GM12878 (cell line): ENCODE results near the gene TIMM17B. TPM values are rescaled to one million over a fixed set of nuclear protein-coding genes. Genes with fewer than 3 reads are reported as not detected.

Experiments used
- ATAC-seq: fragments of 200-7000 bp; cut with Tn5 transposase; 3 replicates; pipeline ENCODE4 v1.9.1; 2020; ENCODE audit warnings: mild to moderate bottlenecking, moderate library complexity
- BruUV-seq: library from RNA; stranded (reverse); fragments of 400-500 nt; replicated peaks from 2 replicates; lab custom pipeline; 2021; lab: Mats Ljungman, UMichigan
- CTCF ChIA-PET: fragments of 300-600 bp; sonication (Branson Sonifier 250); formaldehyde crosslinking; extraction: SDS; loops from one replicate; lab custom pipeline; 2021; ENCODE audit warnings: inconsistent platforms; lab: Yijun Ruan, JAX
- POLR2A ChIA-PET: fragments of 350-600 bp; formaldehyde crosslinking; extraction: SDS; loops from one replicate; lab custom pipeline; 2021; ENCODE audit warnings: inconsistent platforms; lab: Charles Lee
- RAD21 ChIA-PET: fragments of 300-600 bp; sonication (Branson Sonifier 250); formaldehyde crosslinking; loops from one replicate; lab custom pipeline; 2023; ENCODE audit warnings: antibody characterized with exemption; ENCODE audit not compliant: unreplicated experiment; lab: Charles Lee
- SMC1A ChIA-PET: fragments of 300-600 bp; sonication (Branson Sonifier 250); formaldehyde crosslinking; loops from one replicate; lab custom pipeline; 2023; ENCODE audit not compliant: unreplicated experiment, uncharacterized antibody; lab: Charles Lee
- DNase-seq: peaks from one replicate; pipeline ENCODE4 v3.0.0-alpha.2; 2011; ENCODE audit warnings: low read depth, low spot score
- FAIRE-seq: peaks from 3 replicates; lab custom pipeline; 2011; peaks lifted over from hg19 to GRCh38; lab: Jason Lieb, UNC
- H2AFZ ChIP-seq: 2 replicates; pipeline ENCODE4 v1.6.0; 2011; ENCODE audit warnings: low read depth, low read length, control low read depth; ENCODE audit not compliant: control insufficient read depth
- H3K27ac ChIP-seq: 2 replicates; pipeline ENCODE4 v1.5.1; 2011; ENCODE audit warnings: control low read depth; ENCODE audit not compliant: control insufficient read depth, insufficient read depth
- H3K27me3 ChIP-seq, 2 experiments: replicated peaks in 1 of 2; 2 replicates each; pipeline versions ENCODE4 v1.6.0 to v1.6.1; 2011; ENCODE audit warnings: low read length in 1 of 2; ENCODE audit not compliant: control insufficient read depth in 2 of 2, insufficient read depth in 2 of 2
- H3K36me3 ChIP-seq, 2 experiments: 2 replicates each; pipeline ENCODE4 v1.5.1; 2011; ENCODE audit warnings: low read length in 1 of 2; ENCODE audit not compliant: control insufficient read depth in 2 of 2, insufficient read depth in 2 of 2
- H3K4me1 ChIP-seq: 2 replicates; pipeline ENCODE4 v1.6.1; 2011; ENCODE audit warnings: mild to moderate bottlenecking, low read length, moderate library complexity, mixed read lengths; ENCODE audit not compliant: control insufficient read depth, insufficient read depth
- H3K4me2 ChIP-seq: 2 replicates; pipeline ENCODE4 v1.6.0; 2011; ENCODE audit warnings: control low read depth; ENCODE audit not compliant: control insufficient read depth, insufficient read depth
- H3K4me3 ChIP-seq: fragments of 200-600 bp; sonication (generic); 2 replicates; pipeline ENCODE4 v1.5.1; 2016
- H3K79me2 ChIP-seq: 2 replicates; pipeline ENCODE4 v1.6.0; 2011; ENCODE audit warnings: low read length; ENCODE audit not compliant: control insufficient read depth, insufficient read depth
- H3K9ac ChIP-seq: 2 replicates; pipeline ENCODE4 v1.8.0; 2011; ENCODE audit warnings: low read length, control low read depth, mixed read lengths; ENCODE audit not compliant: control insufficient read depth, insufficient read depth
- H3K9me3 ChIP-seq: replicated peaks from 3 replicates; pipeline ENCODE4 v1.5.1; 2011; ENCODE audit warnings: mild to moderate bottlenecking, low read length; ENCODE audit not compliant: control insufficient read depth, insufficient read depth
- H4K20me1 ChIP-seq: 2 replicates; pipeline ENCODE4 v1.6.0; 2011; ENCODE audit not compliant: control insufficient read depth, insufficient read depth
- BRCA1 ChIP-seq: IDR thresholded peaks from 2 replicates; pipeline ENCODE4 v1.6.1; 2011; ENCODE audit warnings: low read depth, low read length, improper control_type of control experiment
- HDAC6 ChIP-seq: fragments of 200-600 bp; sonication (generic); IDR thresholded peaks from one replicate; pipeline ENCODE4 v1.8.0; 2017; ENCODE audit warnings: antibody characterized with exemption; ENCODE audit not compliant: unreplicated experiment
- IKZF2 ChIP-seq, 2 experiments: fragments of 450-650 bp; IDR thresholded peaks; 2 replicates each; pipeline ENCODE4 v1.6.1; 2017; ENCODE audit warnings: mild to moderate bottlenecking in 2 of 2, moderate library complexity in 2 of 2
- KAT2A ChIP-seq: conservative IDR thresholded peaks from 2 replicates; pipeline ENCODE4 v1.6.1; 2011; ENCODE audit warnings: low read depth, low read length; ENCODE audit not compliant: control insufficient read depth
- NR2C1 ChIP-seq: fragments of 450-650 bp; IDR thresholded peaks from 2 replicates; pipeline ENCODE4 v1.6.1; 2017; ENCODE audit warnings: antibody characterized with exemption, mild to moderate bottlenecking, moderate library complexity
- NR2F1 ChIP-seq: fragments of 450-650 bp; conservative IDR thresholded peaks from 2 replicates; pipeline ENCODE4 v1.6.1; 2017; ENCODE audit warnings: mild to moderate bottlenecking
- TCF12 ChIP-seq: IDR thresholded peaks from 2 replicates; pipeline ENCODE4 v1.6.1; 2011; ENCODE audit warnings: low read depth, mild to moderate bottlenecking, low read length
- WGBS: methylation state at CpG from one replicate; pipeline ENCODE4 v1.1.6; 2016; ENCODE audit warnings: low lambda C conversion rate; ENCODE audit not compliant: insufficient replicate concordance, insufficient coverage; ENCODE audit errors: missing lambda C conversion rate; 5-methylcytosine and 5-hydroxymethylcytosine counted together
- in situ Hi-C: fragments of 300-500 bp; cut with MboI; formaldehyde crosslinking; loops from 9 replicates; pipeline ENCODE4 v1.14.3; 2018; ENCODE audit warnings: mixed read lengths
- intact Hi-C: fragments of 100-400 bp; cut with micrococcal nuclease; formaldehyde crosslinking; loops from one replicate; pipeline ENCODE4 v1.14.2; 2022; ENCODE audit not compliant: unreplicated experiment
- polyA plus RNA-seq, 11 experiments: library from polyadenylated mRNA; depleted of rRNA in 4 of 11; unstranded in 6 of 11; stranded (reverse) in 5 of 11; fragments of >200 nt; fragmentation: Nextera tagmentation in 4 of 11; fragmentation: Illumina TruSeq in 1 of 11; extraction: Ambion mirVana in 4 of 11; extraction: Trizol in 1 of 11; gene quantifications; 1 replicate in 1 of 11; 2 replicates in 10 of 11; pipeline versions ENCODE4 v1.2.1 to v1.2.3, GENCODE V29; 2011 to 2016; ENCODE audit warnings: inconsistent platforms in 2 of 11, missing spikeins in 2 of 11, low read depth in 1 of 11
- total RNA-seq, 4 experiments: library from RNA; depleted of rRNA in 3 of 4; stranded (reverse); fragments of >200 nt in 3 of 4; fragmentation: Illumina TruSeq in 1 of 4; extraction: Trizol in 1 of 4; gene quantifications; 2 replicates each; pipeline versions ENCODE4 v1.2.1 to v1.2.3, GENCODE V29; 2013 to 2021
- TF ChIP-seq, protein P1 (sequence below): IDR thresholded peaks from 2 replicates; pipeline ENCODE4 v1.6.1; 2011; ENCODE audit warnings: borderline replicate concordance, low read depth, mild to moderate bottlenecking, moderate library complexity, mixed read lengths, low read length; ENCODE audit not compliant: insufficient read depth; ENCODE audit errors: extremely low read length

TIMM17B gene
- total and polyA plus RNA-seq, 10 of the 15 experiments (the other 5 are each of a cell fraction or from before 2014, with no cell fraction given) = 4.5 to 88.7 (median 47.5) TPM

DNA sequence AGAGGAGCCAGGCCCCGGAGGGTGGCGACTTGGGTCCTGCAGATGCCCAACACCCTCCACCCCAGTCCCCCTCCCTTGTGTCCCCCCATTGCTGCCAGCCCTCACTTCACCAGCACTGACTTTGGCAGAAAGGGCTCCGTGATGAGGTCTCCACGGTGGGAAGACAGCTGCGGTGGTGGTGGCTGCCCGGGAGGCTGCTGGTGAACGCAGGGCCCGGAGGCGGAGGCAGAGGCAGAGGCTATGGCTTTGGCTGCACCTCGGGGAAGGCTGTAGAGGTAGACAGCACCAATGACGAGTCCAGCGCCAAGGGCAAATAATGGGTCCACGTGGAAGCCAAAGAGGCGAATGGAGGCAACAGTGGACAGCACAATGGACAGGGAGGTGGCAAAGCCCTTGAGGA lies 7.1 kb upstream of the TIMM17B start:
- Histone ChIP-seq H3K27ac (no peak overlapping the region), H4K20me1 (no peaks in the 10 kb centered on the region), H3K79me2 (peaks cover 2% of the 10 kb centered on the region), H3K27me3 (no peaks in the 10 kb centered on the region), H3K9me3 (no peaks in the 10 kb centered on the region; the same call in 2 of the 3 replicates), H3K36me3 (peaks cover 3 to 5% of the 10 kb centered on the region in 2 experiments; a peak in 2 of 4 replicates), H3K4me1 (no peaks in the 10 kb centered on the region), H3K4me2 (no peak overlapping the region), H2AFZ (no peak overlapping the region), H3K4me3 (no peak overlapping the region), H3K9ac (no peak overlapping the region)
- POLR2A ChIA-PET = no interaction called here
- 70% methylated on average over 14 of the region's 14 CpGs for WGBS
- ATAC-seq (no peak), FAIRE-seq (no peak), DNase-seq (no peak)
- intact Hi-C loops (no loop called here), in situ Hi-C loops (no loop called here)
- RAD21 ChIA-PET = no interaction called here
- BruUV-seq = no TSS peak
- TF ChIP-seq NR2F1 = no peak
- no peak for TF ChIP-seq HDAC6
- TF ChIP-seq NR2C1 = no peak
- TF ChIP-seq BRCA1 = no peak
- no peak for TF ChIP-seq IKZF2 (IDR thresholded peaks at IDR 0.05)
- no peak for TF ChIP-seq KAT2A
- TF ChIP-seq, protein P1, sequence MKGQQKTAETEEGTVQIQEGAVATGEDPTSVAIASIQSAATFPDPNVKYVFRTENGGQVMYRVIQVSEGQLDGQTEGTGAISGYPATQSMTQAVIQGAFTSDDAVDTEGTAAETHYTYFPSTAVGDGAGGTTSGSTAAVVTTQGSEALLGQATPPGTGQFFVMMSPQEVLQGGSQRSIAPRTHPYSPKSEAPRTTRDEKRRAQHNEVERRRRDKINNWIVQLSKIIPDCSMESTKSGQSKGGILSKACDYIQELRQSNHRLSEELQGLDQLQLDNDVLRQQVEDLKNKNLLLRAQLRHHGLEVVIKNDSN = no peak
- no peak for TF ChIP-seq TCF12
- SMC1A ChIA-PET = interaction anchor here (1.6 kb wide), 1 partner anchor 11 kb away, joined by 3 read pairs; no protein-coding TSS in a partner anchor
- CTCF ChIA-PET = no interaction called here
